Activated T-cell treated with anti-CD3 and anti-CD28 coated beads, Interleukin-2, amount 50 U/mL, for 1 hour (primary cell): ENCODE measurements around the gene HIPK1.
A peak's percentile ranks its signal among the peaks of the same experiment; 100 is the strongest.

Experiments
- DNase-seq: peaks from one replicate; pipeline ENCODE4 v3.0.0-alpha.2; 2020

Gene HIPK1

DNA sequence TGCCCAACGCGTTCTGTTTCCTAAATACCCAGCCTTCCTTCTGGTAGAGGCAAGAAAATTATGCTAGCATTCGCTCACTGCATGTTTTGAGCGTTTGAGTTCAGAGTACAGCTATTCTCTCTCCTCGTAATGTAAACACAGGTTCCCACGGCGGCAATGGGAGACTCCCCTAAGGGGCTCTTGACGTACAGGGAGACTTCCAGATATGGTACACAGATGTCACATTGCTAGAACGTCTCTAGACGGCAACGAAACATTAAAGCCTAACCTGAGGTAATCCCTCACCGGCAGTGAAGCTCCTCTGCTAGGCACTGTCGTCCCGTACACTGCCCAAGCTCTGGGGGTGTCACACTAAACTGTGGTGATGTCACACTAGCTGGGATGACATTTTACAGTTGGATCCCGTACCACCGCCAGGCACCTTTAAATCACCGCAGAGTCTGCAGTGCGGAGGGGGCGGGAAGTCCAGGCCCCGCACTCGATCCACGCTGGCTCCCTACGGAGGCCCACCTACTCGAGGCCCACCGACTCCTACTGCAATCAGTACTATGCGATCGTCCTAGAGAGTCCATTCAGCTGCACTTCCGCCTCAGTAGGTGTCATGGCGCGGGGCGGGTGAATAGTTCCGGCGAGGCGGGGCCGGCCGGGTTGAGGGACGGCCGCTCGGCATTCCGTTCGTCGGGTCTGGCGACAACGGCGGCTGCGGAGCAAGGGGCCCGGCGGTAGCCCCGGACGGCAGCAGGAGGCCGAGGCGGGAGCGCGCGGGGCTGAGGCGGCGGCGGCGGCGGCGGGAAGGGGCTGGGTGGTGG, at the start of gene HIPK1:
HIPK1 (plus strand) TSS at position 384 of the 809 bp plus-strand sequence.
- DNase-seq = peak; percentile 94

DNA sequence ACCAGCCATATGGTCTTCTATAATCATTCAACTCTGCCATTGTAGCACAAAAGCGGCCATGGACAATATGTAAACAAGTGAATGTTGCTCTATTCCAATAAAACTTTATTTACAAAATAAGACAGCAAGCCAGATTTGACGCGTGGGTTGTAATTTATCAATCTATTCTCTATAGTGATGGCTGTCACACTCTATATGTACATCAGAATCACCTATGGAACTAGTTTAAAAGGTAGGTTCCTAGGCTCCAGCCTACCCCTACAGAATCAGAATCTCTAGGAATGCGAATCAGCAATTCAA, 49.4 kb upstream of the HIPK1 start:
- DNase-seq = no peak

DNA sequence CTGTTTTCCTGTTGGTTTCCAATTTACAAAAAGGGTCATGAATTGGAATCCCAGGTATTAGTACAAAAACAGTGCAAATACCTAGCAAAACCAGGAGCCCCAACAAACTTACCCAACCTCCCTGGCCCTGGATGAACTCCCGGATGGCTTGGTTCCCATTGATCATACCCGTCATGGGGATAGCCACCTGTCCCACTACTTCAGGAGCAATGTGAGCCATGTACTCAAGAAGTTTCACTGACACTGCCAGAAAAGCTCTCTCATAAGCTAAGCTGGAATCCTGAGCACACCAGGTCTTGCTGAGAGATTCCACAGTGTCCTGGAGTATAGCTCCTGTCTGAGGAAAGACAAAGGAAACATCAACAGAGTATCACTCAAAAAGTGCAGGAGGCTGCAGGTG, 47.5 kb upstream of the HIPK1 start:
- no peak for DNase-seq

DNA sequence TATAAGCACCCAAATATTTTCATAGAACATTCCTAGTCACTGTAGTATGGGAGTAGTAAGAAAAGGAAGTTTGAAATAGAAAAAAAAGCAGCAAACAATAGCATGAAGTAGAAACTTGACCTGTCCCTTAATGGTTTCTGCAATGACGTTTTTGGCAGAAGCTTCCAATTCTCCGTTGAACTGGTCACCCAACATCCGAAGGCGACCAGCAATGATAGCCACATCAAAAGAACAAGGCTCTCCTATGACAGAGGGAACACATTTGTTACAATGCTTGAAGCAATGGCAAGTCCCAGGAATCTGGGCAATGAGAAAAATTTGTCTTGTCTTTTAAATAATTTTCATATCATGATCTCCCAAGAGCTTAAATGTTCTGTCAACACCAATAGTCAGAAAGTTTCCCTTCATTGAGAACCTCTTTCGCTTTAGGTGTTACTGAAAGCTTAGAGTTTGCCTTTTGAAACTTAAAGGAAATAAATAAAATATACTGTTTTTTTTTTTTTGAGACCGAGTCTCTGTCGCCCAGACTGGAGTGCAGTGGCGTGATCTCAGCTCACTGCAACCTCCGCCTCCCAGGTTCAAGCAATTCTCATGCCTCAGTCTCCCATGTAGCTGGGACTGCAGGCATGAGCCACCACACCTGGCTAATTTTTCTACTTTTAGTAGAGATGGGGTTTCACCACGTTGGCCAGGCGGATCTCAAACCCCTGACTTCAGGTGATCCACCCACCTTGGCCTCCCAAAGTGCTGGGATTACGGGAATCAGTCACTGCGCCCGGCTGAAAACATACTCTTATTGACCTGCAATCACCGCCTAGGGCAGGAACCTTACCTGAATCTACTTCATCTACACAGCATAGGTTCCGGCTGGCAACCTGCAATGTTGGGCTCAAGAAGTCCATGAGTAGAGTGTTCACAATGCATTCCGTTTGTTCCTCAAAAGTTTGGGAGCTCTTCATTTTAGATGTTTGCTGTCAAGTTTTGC, 42.4 kb upstream of the HIPK1 start:
- no peak for DNase-seq

DNA sequence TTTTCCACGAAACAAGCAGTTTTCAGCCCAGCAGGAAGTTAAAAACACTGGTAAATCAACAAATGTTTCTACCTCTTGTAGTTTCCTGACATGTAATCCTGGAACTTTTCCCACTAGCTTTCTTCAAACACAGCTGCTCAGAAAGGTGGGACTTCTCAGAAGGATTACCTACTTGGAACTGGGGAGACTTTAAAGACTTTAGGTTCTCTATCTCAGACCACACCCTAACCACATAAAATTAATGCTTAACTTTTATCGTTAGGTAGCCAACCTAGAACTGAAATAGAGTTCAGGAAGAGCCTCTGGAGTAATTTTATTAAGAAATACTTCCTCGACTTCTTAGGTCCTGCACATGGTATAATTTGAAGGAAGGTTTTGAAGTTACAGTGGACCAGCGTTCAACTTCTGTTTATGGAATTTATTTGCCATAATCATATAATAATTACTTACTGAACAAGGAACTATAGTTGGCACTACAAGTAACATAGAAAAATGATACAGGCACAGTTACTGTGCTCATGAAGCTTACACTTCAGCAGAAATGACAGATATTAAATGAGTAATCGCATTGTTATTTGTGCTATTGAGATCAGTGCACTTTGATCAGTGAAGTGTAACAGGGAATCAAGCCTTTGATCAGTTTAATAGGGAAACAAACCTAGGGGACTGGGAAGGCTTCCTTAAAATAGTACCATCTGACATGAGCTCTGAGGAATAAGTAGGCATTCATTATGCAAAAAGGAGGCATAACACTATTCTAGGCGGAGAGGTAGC, 41.5 kb upstream of the HIPK1 start, which contains the start of gene BCL2L15:
BCL2L15 (minus strand) TSS at position 180 of the 774 bp plus-strand sequence. CDS start 206 bp downstream, outside the sequence.
- DNase-seq = no peak

DNA sequence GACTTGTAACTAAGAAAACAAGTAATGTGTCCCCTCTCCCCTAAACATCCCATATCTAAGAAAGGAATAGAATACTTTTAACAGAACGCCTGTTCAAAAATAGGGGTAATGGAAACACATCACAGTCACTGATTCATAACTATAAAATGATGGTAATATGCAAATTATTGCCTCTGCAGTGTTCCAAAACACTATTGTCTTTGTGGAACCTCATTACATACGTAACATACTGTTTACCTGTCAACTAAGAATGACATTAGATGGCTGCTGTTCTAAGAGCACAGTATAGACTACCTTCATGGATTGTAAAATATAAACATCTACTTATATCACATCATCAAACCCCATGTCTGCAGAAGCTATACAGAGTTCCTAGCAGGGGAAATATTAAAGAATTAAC, 38.3 kb upstream of the HIPK1 start:
- DNase-seq = no peak

DNA sequence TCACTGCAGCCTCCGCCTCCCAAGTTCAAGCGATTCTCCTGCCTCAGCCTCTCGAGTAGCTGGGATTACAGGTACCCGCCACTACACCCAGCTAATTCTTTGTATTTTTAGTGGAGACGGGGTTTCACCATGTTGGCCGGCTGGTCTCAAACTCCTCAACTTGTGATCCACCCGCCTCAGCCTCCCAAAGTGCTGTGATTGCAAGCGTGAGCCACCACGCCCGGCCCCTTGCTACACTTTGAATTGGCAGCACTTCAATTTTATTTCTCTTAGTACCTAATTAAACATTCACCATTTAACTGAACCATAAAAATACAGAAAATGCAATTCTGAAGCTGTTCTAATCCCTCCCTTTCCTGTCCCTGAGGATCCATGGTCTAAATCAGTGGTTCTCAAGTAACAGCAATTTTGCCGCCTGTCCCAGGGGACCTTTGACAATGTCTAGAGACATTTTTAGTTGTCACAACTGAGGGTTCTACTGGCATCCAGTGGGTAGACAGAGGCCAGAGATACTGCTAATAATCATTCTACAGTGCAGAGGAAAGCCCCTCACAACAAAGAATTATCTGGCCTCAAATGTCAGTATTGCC, 37.4 kb upstream of the HIPK1 start:
- DNase-seq = no peak

DNA sequence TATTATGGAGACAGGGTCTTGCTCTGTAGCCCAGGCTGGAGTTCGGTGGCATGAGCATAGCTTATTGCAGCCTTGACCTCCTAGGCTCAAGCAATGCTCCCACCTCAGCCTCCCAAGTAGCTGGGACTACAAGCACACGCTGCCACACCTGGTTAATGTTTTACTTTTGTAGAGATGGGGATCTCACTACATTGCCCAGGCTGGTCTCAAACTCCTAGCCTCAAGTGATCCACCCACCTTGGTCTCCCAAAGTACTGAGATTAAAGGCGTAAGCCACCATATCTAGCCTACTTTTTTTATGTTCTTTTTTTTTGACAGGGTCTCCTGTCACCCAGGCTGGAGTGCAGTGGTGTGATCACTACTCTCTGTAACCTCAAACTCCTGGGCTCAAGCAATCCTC, 35.9 kb upstream of the HIPK1 start:
- no peak for DNase-seq

DNA sequence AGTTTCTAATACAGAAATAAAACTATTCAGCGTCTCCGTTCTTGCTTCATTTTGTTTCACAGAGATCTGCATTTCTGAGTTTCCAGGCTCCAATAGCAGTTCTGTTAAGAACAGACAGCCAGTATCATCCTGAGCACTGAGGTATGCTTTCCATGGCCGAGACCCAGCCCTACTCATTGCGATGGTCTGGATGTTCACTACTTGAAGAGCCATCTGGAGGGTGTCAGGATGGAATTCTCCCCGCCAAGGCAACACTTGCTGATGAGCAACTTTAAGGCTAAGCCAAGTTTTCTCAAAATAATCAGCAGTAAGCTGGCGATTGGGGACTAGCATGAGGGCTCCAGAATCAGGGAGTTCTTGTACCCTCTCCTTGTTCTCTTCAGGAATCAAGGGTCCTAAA, 34.0 kb upstream of the HIPK1 start:
- no peak for DNase-seq

DNA sequence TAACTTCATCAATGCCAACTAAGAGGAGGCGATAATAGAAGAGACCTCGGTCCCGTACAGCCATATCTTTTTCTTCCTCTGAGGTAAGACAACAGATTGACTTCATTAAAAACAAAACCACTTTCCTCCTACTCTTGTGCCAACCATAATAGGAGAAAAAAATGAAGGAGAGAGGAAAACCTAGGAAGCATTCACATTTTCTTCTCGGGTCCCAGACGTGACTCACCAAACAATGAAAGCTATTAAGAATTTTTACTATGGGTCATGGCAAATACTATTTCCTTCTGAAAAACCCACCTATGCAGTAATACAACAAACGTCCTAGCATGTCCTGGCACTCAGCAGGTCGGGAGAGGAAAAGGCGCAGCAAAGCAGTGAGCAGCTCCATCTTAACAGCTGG, 33.2 kb upstream of the HIPK1 start:
- DNase-seq = no peak

DNA sequence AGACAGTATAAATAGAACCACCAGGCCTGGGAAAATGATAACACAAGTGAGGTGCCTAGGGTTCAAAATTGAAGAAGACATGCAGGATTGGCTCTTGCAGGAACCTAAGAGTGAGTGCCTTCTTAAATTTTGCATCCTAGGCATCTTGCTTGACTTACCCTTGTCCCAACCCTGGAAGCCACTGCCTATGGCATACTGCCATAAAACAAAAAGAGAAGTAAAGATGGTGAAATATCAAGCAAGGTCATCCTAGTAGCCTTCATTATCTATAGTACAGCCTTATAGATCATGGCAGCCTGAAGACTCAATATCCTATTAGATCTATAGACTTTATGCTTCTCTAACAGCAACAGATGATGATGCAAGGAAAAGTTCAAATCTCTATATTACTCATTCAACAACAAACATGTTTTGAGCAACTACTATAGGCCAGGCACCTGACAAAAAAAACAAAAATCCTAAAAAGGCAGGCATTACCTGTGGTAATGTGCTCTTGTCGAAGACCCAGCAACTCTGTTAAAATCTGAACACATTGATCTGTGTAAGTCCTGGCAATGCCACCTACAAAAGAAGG, 30.8 kb upstream of the HIPK1 start:
- no peak for DNase-seq

DNA sequence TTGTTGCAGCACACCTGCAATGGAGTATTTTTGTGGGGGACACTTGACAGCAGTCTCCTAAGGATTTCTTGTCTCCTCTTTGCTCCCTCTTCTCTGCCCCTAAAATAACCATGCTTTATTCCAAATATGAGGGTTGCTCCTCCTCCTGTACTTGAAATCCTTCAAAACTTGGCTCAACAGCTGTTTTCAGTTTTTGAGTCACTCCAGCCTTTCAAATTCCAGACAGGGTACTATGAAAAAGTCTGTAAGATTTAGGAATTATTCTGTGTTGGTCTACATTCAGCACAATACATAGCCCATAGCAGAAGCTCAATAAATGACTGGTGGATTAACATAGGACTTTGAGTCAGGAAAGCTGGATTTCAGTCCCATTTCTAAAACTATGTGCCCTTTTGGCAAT, 30.0 kb upstream of the HIPK1 start:
- no peak for DNase-seq

DNA sequence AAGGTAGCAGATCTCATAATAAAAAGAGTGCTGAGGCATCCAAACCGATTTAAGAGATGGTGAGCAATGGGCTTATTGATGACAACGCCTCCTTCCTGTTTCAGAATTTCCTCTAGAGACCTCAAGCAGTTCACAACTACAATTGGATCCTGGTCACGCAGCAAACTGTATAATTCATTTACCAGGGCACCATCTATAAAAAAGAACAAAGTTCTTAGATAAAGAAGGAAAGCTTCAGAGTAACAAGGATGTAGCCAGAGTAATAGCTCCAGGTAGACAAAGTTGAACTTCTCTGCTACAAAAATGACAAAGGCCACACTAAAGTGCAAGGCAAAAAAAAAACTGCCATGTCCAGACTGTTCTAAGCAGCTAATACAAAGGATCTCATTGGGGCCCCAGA, 27.9 kb upstream of the HIPK1 start:
- no peak for DNase-seq

DNA sequence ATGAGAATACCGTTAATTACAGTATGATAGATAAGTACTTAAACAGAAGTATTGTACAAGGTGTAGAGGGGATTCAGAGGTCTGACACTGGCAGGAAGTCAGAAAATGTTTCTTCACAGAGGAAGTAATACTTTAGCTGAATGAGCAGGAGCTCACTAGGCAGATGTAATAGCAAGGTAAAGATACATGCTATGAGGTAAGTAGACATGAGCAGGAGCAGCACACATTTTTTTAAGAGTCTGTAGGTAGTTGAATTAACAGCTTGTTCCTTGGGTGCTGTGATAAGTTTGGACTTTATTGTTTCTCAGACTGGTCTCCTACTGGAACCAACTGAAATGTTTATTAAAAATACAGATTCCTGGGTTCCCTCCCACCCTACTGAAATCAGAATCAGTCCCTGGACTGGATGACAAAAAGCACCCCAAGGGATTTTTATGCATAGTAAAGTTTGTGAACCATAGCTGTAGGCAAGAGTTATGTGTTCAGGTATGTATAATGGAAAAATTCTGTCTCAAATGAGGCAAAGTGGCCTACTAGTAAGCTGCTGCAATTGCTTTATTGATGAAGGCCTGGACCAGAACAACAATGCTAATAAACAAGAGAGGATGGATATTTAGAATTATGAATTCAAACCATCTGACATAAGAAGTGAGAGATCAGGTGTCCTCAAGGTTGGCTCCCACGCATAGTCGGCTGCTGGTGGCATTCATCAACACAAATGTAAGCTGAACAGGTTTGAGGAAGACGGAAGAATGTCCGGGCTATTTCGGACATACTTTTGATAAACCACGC, 25.4 kb upstream of the HIPK1 start:
- DNase-seq = no peak

DNA sequence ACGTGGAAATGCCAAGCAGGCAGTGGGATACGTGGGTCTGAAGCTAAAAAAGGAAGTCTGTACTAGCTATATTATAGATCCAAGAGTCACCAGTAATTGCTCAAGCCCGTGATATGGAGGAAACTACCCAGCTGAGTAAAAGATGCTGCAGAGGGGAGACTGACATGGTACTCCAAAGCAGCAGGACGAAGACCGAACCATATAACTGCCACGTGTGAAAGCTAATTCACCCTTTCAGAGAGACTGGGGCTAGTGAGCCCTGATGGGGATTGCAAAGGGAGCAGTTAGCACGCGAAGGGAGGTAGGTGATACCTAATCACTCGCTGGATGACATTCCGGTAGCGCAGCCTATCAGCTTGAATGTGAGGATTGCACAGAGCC, 24.8 kb upstream of the HIPK1 start:
- no peak for DNase-seq

DNA sequence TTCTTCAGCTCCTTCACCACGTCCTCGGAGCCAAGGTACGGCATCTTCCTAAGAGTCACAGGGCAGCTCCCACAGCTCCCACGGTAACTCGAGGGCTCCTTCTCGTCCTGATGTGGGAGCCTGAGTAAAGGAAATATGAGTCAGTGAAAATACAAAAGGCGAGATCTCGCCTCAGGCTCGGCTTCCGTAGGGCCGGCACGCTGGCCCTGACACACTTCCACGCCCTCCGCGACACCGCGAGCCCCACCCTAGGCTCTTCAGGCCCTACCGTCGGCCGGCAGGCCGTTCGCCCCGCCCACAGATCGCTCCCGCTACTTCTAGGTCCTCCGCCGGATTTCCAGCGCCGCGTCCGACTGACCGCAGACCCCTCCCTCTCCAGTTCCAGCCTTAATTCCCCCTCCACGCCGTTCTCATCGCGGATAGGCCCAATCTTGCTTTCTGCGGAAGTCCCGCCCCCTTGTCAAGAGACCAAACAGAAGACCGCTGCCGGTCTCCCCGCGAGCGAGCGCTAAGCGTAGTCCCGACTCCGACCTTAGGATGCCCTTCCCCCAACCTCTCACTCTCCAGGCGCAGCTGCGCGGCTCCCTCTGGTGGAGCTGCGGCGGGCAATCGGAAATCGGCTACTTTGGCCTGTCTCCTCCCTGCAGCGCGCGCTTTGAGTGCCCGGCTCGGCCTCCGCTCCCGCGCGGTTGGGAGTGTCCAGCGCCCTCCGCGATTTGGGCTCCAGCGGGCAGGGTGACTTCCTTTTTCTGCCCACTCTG, 24.3 kb upstream of the HIPK1 start, which contains the start of the genes AP4B1 and DCLRE1B:
AP4B1 (minus strand) TSS at position 126 of the 761 bp plus-strand sequence; CDS start at position 44, 82 bp downstream.
DCLRE1B (plus strand) TSS at position 653 of the 761 bp plus-strand sequence. CDS start 261 bp downstream, outside the sequence.
- DNase-seq = peak; percentile 90

DNA sequence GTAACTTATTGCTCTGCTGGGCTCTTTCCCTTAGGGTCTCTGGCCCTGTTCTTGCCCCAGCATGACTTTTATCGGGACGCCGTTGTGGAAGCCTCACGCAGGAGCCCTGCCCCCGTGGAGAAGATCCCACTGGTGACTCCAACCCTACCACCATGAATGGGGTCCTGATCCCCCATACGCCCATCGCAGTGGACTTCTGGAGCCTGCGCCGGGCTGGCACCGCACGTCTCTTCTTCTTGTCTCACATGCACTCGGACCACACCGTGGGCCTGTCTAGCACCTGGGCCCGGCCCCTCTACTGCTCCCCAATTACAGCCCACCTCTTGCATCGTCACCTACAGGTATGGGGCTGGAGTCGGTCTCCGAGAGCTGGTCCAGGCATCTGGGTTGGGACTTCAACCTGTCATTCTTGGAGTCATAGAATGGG, 23.7 kb upstream of the HIPK1 start:
- DNase-seq = no peak

DNA sequence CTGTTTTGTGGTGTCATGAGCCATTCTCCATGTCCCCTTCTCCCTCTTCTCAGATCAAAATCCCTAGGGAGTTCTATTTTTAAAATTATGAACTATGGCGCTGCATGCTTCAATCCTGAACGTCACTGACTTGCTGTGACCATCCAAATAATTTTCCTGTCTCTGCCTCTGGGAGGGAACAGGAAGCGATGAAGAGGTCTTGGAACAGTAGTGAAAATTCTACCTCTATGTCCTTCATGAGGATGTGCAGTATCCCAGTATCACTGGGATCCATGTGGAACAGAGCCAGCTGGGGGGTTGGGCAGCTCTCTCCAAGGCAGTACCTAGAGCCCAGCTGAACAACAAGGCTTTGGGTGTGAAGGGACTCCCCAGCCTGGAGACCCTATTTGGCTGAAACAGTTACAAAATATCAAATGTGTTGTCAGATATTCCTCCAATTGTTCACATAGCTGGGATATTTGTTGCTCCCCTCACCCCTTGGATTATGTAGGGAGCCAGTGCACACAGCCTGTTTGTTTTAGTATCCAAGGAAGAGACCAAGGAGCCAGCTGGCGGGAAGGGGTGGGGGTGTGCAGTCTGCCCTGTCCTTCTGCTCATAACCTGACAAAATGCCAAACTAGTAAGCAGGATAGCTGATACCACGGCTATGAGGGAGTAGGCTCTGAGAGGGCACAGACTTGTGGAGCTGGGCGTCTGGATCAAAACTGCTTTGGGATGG, 16.4 kb upstream of the HIPK1 start:
- no peak for DNase-seq

DNA sequence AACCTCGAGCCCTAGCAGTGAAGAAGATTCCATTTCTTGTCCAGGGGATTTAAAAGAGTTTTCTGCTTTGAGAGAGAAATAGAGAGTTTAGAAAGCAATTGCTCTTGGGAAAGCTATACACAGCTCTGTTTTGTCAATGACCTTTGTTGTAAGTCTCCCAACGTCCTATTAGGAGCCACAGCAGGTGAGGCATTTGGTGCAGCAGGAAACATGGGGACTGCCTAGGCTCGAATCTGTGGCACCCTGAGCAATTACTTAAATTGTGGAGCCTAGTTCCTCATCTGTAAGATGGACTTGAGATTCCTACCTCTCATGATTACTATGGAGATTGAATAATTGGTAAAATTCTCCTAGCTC, 15.8 kb upstream of the HIPK1 start:
- no peak for DNase-seq
